Endothelial cell (in vitro differentiated cells): Measurements from ENCODE around the gene YIPF5. TPM values are rescaled to one million over a fixed set of nuclear protein-coding genes. Genes with fewer than 3 reads are reported as not detected.

Source experiments
- DNase-seq: peaks from one replicate; pipeline ENCODE4 v3.0.0; 2021; ENCODE audit warnings: low spot score
- H3K27ac Mint-ChIP-seq: one replicate; pipeline ENCODE4 v1.8.0; 2021; ENCODE audit warnings: mixed read lengths, inconsistent platforms; ENCODE audit not compliant: unreplicated experiment
- H3K27me3 Mint-ChIP-seq: one replicate; pipeline ENCODE4 v1.8.0; 2021; ENCODE audit warnings: mild to moderate bottlenecking, moderate library complexity, mixed read lengths, inconsistent platforms; ENCODE audit not compliant: unreplicated experiment
- H3K36me3 Mint-ChIP-seq: one replicate; pipeline ENCODE4 v1.8.0; 2021; ENCODE audit warnings: mild to moderate bottlenecking, low read depth, mixed read lengths, inconsistent platforms; ENCODE audit not compliant: unreplicated experiment
- H3K4me1 Mint-ChIP-seq: one replicate; pipeline ENCODE4 v1.8.0; 2021; ENCODE audit warnings: mild to moderate bottlenecking, mixed read lengths, inconsistent platforms; ENCODE audit not compliant: unreplicated experiment
- H3K4me3 Mint-ChIP-seq: one replicate; pipeline ENCODE4 v1.8.0; 2021; ENCODE audit warnings: mild to moderate bottlenecking, mixed read lengths, inconsistent platforms; ENCODE audit not compliant: unreplicated experiment
- H3K9me3 Mint-ChIP-seq: one replicate; pipeline ENCODE4 v1.8.0; 2021; ENCODE audit warnings: mixed read lengths, inconsistent platforms; ENCODE audit not compliant: unreplicated experiment
- total RNA-seq: library from RNA; stranded (reverse); fragmentation: NEBNext Ultra II Directional; extraction: Animal tissue kit (Norgen Biotek cat#: 25700); gene quantifications from one replicate; pipeline ENCODE4 v1.2.1, GENCODE V29; 2021; ENCODE audit not compliant: unreplicated experiment
- TF ChIP-seq, protein P1 (sequence below): fragments of 200-600 bp; sonication (generic); IDR thresholded peaks from one replicate; pipeline ENCODE4 v1.5.0; 2021; ENCODE audit warnings: antibody characterized with exemption; ENCODE audit not compliant: unreplicated experiment

The YIPF5 gene
- total RNA-seq, 1 donor from 2014 or later, result 47.8 TPM

DNA sequence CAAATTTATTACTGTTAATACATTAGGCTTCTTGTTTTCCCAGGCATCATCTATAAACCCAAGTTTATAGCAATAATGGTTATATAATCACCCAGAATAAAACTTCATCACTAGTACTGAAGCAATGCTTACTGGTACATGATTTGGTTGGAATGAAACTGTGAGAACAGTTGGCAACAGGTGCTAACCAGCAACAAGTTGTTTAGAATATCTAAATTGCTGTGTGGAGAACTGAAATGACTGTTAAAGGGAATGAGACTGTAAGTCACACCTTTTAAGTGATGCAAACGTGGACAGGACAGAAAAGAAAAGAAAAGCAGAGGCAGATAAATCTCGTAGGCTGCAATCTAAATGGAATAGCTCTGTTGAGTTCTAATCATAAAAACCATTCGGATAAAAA, 2.5 kb downstream of the YIPF5 start:
- DNase-seq, result no peak
- Mint-ChIP-seq H3K36me3 (no peaks in the 10 kb centered on the region), H3K9me3 (no peaks in the 10 kb centered on the region), H3K4me1 (peaks cover 24% of the 10 kb centered on the region), H3K27ac (peak overlapping the region; percentile 68), H3K27me3 (peaks cover 1% of the 10 kb centered on the region), H3K4me3 (no peak overlapping the region)
- TF ChIP-seq, protein P1, sequence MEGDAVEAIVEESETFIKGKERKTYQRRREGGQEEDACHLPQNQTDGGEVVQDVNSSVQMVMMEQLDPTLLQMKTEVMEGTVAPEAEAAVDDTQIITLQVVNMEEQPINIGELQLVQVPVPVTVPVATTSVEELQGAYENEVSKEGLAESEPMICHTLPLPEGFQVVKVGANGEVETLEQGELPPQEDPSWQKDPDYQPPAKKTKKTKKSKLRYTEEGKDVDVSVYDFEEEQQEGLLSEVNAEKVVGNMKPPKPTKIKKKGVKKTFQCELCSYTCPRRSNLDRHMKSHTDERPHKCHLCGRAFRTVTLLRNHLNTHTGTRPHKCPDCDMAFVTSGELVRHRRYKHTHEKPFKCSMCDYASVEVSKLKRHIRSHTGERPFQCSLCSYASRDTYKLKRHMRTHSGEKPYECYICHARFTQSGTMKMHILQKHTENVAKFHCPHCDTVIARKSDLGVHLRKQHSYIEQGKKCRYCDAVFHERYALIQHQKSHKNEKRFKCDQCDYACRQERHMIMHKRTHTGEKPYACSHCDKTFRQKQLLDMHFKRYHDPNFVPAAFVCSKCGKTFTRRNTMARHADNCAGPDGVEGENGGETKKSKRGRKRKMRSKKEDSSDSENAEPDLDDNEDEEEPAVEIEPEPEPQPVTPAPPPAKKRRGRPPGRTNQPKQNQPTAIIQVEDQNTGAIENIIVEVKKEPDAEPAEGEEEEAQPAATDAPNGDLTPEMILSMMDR, result no peak

DNA sequence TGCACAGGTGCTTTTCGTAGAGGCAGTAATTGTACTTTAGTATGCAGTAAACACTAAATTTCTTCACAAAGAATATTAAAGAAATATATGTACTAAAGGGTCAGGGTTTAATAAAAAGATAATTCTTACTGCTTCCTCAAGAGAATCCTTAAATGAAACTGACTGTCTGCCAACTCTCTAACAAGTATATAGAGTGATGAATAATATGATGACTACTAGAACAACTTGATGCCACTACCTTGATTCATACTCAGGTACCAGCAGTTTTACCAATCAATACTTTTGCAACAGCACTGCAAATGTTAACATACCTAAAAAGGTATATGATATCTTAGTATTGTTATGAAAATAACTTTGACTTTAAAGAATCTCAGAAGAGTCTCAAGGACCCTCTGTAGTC, 3.8 kb downstream of the YIPF5 start:
- peaks cover 5% of the 10 kb centered on the region for H3K36me3 Mint-ChIP-seq

DNA sequence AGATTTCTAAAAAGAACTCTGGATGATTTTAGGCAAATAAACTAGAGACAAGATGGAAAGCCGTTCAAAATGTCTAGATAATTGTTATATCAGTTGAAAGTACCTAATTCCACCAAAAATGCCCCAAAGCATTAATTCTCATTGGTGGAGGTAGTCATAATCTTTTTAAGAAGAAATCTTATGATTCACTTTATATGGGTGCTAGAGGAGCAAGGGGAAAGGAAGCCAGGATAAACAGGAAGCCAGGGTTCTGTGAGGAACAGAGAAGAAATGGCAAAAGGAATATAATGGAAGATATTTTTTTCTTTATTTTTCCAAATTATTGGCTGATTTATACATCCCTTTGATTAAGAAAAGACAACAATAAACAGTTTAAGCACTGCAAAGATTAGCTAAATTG, 7.8 kb downstream of the YIPF5 start:
- H3K36me3 Mint-ChIP-seq, result peaks cover 5% of the 10 kb centered on the region
- no peak overlapping the region for H3K4me3 Mint-ChIP-seq
- no peaks in the 10 kb centered on the region for H3K9me3 Mint-ChIP-seq
- DNase-seq, result no peak
- peaks cover 3% of the 10 kb centered on the region for H3K4me1 Mint-ChIP-seq
- H3K27ac Mint-ChIP-seq, result no peak overlapping the region
- H3K27me3 Mint-ChIP-seq, result no peaks in the 10 kb centered on the region
- TF ChIP-seq, protein P1, result no peak

More for the DNA sequence above, 3.8 kb downstream of the YIPF5 start:
- H3K4me1 Mint-ChIP-seq, result peaks cover 28% of the 10 kb centered on the region
- TF ChIP-seq, protein P1, result no peak
- no peaks in the 10 kb centered on the region for H3K27me3 Mint-ChIP-seq
- DNase-seq, result no peak
- H3K4me3 Mint-ChIP-seq, result no peak overlapping the region
- no peak overlapping the region for H3K27ac Mint-ChIP-seq
- no peaks in the 10 kb centered on the region for H3K9me3 Mint-ChIP-seq

DNA sequence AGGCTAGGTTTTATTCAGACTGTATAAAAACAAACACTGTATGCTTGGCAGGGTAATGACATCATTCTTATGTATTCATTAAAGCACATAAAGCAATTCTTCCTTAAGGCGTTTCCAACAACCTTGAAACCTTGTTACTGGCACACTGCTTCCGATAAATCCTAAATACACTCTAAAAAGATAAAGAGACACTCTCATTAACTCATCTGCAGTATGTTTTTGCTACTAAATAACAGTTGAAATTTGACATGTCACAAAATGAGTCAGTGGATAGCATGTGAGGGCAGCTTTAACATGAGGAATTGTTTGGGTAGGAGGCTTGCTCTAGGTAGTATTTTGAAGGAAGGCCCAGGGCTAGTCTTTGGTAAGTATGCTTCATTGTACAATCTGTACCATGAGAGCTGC, 13.7 kb downstream of the YIPF5 start:
- TF ChIP-seq, protein P1, result no peak
- Mint-ChIP-seq H3K4me3 (no peak overlapping the region), H3K27me3 (no peaks in the 10 kb centered on the region), H3K36me3 (no peaks in the 10 kb centered on the region), H3K9me3 (no peaks in the 10 kb centered on the region), H3K4me1 (no peaks in the 10 kb centered on the region), H3K27ac (no peak overlapping the region)
- DNase-seq, result no peak

DNA sequence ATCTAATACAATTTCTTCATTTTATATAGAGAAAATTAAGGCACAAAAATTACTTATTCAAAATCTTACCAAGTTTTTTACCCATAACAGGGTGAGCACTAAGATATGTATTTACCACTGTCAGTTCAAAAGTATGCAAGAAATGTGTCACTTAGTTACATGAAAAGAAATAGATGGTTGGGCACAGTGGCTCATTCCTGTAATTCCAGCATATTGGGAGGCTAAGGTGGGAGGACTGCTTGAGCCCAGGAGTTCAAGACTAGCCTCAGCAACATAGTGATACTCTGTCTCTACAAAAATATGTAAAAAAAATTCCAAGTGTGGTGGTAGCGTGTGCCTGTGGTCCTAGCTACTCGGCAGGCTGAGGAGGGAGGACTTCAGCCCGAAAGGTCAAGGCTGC, 19.4 kb downstream of the YIPF5 start:
- Mint-ChIP-seq H3K27me3 (no peaks in the 10 kb centered on the region), H3K27ac (no peak overlapping the region), H3K9me3 (no peaks in the 10 kb centered on the region), H3K36me3 (no peaks in the 10 kb centered on the region), H3K4me3 (no peak overlapping the region), H3K4me1 (peaks cover 3% of the 10 kb centered on the region)
- DNase-seq, result no peak
- TF ChIP-seq, protein P1, result no peak
